ENCODE results near the gene KRT77.
"Not testable (repeated sequence)": the region's sequence is repeated elsewhere in the genome, so short reads cannot be mapped to it uniquely, and the experiment has no call there.

KRT77 gene

GRCh38 chr12:52673713-52674432, 29.5 kb downstream of the KRT77 start:
- DNase-seq: no peak

GRCh38 chr12:52673217-52673616, 30.1 kb downstream of the KRT77 start:
- no peak for DNase-seq

GRCh38 chr12:52672321-52672933, 30.9 kb downstream of the KRT77 start:
- no peak for DNase-seq

- DNase-seq: no peak
These were observed 32.4 kb downstream of the KRT77 start for GRCh38 chr12:52670961-52671360.

- no peak for DNase-seq
These were observed 32.8 kb downstream of the KRT77 start for GRCh38 chr12:52670506-52670905.

- DNase-seq: not testable (repeated sequence)
These were observed 33.4 kb downstream of the KRT77 start for GRCh38 chr12:52669941-52670340.

GRCh38 chr12:52669426-52669825, 33.9 kb downstream of the KRT77 start:
- no peak for DNase-seq

GRCh38 chr12:52667931-52668330, 35.4 kb downstream of the KRT77 start:
- no peak for DNase-seq

- DNase-seq: no peak
These were observed 35.8 kb downstream of the KRT77 start for GRCh38 chr12:52667509-52667908.

- DNase-seq: no peak
These were observed 36.9 kb downstream of the KRT77 start for GRCh38 chr12:52666471-52666870.

- no peak for DNase-seq
These were observed 39.9 kb downstream of the KRT77 start for GRCh38 chr12:52663420-52663819.

- no peak for DNase-seq
These were observed 40.5 kb downstream of the KRT77 start for GRCh38 chr12:52662918-52663229.

GRCh38 chr12:52662093-52662917, 41.0 kb downstream of the KRT77 start:
- DNase-seq: no peak

- DNase-seq: no peak
These were observed 41.7 kb downstream of the KRT77 start for GRCh38 chr12:52661668-52662067.

- DNase-seq: no peak
These were observed 42.3 kb downstream of the KRT77 start for GRCh38 chr12:52660934-52661499.

GRCh38 chr12:52659951-52660350, 43.4 kb downstream of the KRT77 start:
- DNase-seq: no peak

GRCh38 chr12:52659395-52659794, 43.9 kb downstream of the KRT77 start:
- DNase-seq: no peak

GRCh38 chr12:52658196-52658595, 45.1 kb downstream of the KRT77 start:
- no peak for DNase-seq

- no peak for DNase-seq
These were observed 45.9 kb downstream of the KRT77 start for GRCh38 chr12:52657250-52657902.

- DNase-seq: no peak
These were observed 46.7 kb downstream of the KRT77 start for GRCh38 chr12:52656616-52657015.

- no peak for DNase-seq
These were observed 47.6 kb downstream of the KRT77 start for GRCh38 chr12:52655720-52656124.

GRCh38 chr12:52655251-52655650, 48.1 kb downstream of the KRT77 start:
- no peak for DNase-seq

- DNase-seq: no peak
These were observed 51.5 kb downstream of the KRT77 start, which contains the start of gene KRT2 for GRCh38 chr12:52651726-52652261. KRT2 (minus strand) TSS chr12:52652211; CDS start chr12:52652142, 69 bp downstream.
